H1 (cell line): ENCODE results near the gene DOCK10.

Experiments
- BRCA1 ChIP-seq: IDR thresholded peaks from 2 replicates; pipeline ENCODE4 v1.6.1; 2012; ENCODE audit warnings: low read depth, low read length, improper control_type of control experiment
- CTCF ChIP-seq, 3 experiments: IDR thresholded peaks; 1 replicate in 2 of 3; 2 replicates in 1 of 3; pipeline versions ENCODE4 v1.5.1 to v1.6.1; 2011; ENCODE audit warnings: low read length in 3 of 3, mild to moderate bottlenecking in 3 of 3, inconsistent platforms in 2 of 3, low read depth in 1 of 3, moderate library complexity in 1 of 3; ENCODE audit not compliant: insufficient read depth in 1 of 3; ENCODE audit errors: control extremely low read depth in 1 of 3
- POLR2A ChIP-seq, 2 experiments: IDR thresholded peaks; 1 replicate in 1 of 2; 2 replicates in 1 of 2; pipeline ENCODE4 v1.6.1; 2011; ENCODE audit warnings: low read depth in 2 of 2, low read length in 2 of 2, mild to moderate bottlenecking in 2 of 2; ENCODE audit errors: control extremely low read depth in 1 of 2
- SRF ChIP-seq: IDR thresholded peaks from 2 replicates; pipeline ENCODE4 v1.6.1; 2011; ENCODE audit warnings: mild to moderate bottlenecking, low read depth, low read length, moderate library complexity
- TAF1 ChIP-seq: IDR thresholded peaks from 2 replicates; pipeline ENCODE4 v1.6.1; 2011; ENCODE audit warnings: mild to moderate bottlenecking, low read depth, low read length
- YY1 ChIP-seq: IDR thresholded peaks from 2 replicates; pipeline ENCODE4 v1.6.1; 2011; ENCODE audit warnings: low read depth, mild to moderate bottlenecking, low read length

- TF ChIP-seq CTCF (IDR thresholded peaks at IDR 0.05; ENCODE audit: control extremely low read depth in 1 of 3, insufficient read depth in 1 of 3, low read depth in 1 of 3, low read length in 3 of 3), result no peak
- no peak for TF ChIP-seq POLR2A (IDR thresholded peaks at IDR 0.05; ENCODE audit: control extremely low read depth in 1 of 2, low read depth in 2 of 2, low read length in 2 of 2)
- TF ChIP-seq BRCA1, result no peak
- no peak for TF ChIP-seq TAF1
- no peak for TF ChIP-seq SRF
- no peak for TF ChIP-seq YY1
Measured at GRCh38 chr2:225083276-225083675, 41.0 kb upstream of the DOCK10 start.
